ENCODE measurements around the gene A2ML1.
"Not testable (repeated sequence)": the region's sequence is repeated elsewhere in the genome, so short reads cannot be mapped to it uniquely, and the experiment has no call there.

The A2ML1 gene

DNA sequence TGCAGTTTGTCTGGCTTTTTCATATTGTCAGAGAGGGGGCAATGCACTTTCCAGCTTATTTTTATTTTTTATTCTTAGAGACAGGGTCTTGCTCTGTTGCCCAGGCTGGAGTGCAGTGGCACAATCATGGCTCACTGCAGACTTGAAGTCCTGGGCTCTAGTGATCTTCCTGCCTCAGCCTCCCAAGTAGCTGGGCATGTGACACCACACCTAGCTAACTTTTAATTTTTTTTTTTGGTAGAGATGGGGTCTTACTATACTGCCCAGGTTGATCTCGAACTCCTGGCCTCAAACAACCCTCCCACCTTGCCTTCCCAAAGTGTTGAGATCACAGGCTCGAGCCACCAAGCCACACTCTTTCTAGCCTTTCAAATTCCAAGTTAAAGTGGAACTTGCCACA lies 3.9 kb upstream of the A2ML1 start:
- no peak for DNase-seq

DNA sequence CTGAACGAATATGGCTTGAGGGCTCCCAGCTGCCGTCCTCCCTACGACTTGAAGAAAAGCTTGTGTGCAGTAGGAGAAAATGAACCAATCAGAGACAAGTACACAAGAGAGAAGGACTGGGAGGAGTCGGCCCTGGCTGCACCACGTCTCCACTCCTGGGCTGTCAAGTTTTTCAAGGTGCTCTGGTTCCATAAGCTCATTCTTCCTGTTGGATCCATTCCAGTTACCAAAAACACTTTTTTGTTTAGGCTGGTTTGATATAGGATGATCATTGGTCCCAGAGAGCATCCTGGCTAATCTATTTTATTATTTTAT lies 2.8 kb upstream of the A2ML1 start:
- no peak for DNase-seq

DNA sequence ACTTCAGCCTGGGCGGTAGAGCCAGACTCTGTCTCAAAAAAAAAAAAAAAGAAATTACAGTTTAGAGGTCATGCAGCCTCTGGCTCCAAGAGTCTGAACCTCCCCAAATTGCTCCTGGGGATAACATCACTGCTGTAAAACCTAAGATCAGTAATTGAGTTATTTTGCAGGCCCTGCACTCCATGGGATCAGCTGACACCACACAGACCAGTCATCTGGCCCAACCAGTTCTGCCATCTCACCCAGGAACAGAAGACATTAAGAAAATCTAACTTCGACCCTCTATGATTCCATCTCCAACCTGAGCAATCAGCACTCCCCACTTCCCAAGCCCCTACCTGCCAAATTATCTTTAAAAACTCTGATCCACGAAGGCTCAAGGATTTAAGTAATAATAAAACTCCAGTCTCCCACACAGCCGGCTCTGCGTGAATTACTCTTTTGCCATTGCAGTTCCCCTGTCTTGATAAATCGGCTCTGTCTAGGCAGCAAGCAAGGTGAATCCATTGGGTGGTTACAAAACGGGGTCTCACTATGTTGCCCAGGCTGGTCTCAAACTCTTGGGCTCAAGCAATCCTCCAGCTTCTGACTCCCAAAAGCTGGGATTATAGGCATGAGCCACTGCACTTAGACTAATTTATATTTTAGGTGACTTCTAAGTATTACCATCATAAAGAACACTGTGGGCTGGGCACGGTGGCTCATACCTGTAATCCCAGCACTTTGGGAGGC lies 1.6 kb upstream of the A2ML1 start:
- not testable (repeated sequence) for DNase-seq

DNA sequence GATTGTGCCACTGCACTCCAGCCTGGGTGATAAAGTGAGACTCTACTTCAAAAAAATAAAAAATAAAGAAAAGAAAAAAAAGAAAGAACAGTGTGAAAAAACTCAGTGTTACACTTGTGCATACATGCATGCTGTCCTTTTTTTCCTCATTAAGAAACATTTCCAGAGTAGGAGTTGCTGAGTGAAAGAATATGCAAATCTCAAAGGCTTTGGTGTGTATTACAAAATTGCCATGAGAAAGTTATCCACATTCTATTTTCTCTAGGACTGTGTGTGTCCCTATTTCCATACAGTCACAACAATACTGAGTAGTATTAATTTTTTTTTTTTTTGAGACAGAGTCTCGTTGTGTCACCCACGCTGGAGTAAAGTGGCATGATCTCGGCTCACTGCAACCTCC lies 830 bp upstream of the A2ML1 start:
- no peak for DNase-seq

DNA sequence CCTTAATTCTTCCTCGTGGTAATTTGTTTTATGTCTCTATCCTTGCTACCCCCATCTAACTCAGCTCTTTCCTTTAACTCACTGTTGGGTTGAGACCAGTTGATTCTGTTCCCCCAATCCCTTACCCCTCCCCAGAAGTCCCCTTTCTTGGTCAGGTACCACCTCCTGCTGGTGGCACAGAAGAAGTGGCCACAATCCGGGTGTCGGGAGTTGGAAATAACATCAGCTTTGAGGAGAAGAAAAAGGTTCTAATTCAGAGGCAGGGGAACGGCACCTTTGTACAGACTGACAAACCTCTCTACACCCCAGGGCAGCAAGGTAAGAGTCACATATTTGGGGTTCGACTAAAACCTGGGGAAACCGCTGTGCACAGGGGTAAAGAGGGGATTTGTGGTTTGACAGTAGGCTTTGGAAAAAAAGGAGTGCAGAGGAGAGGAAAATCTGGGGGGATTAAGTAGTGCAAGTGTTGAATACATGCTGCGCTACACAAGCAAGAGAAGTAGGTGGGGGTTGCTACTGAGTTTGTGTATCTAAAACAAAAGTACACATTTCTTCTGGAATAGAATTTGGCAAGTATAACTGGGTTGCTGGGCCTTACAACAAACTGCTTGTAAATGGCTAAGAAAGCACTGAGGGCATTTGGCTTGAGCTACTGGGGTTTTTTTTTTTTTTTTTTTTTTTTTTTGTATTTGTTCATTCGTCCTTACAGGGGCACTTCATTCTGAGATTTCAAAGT lies 1.3 kb downstream of the A2ML1 start:
- peak in 1 of 2 donors; percentile 14 for DNase-seq

DNA sequence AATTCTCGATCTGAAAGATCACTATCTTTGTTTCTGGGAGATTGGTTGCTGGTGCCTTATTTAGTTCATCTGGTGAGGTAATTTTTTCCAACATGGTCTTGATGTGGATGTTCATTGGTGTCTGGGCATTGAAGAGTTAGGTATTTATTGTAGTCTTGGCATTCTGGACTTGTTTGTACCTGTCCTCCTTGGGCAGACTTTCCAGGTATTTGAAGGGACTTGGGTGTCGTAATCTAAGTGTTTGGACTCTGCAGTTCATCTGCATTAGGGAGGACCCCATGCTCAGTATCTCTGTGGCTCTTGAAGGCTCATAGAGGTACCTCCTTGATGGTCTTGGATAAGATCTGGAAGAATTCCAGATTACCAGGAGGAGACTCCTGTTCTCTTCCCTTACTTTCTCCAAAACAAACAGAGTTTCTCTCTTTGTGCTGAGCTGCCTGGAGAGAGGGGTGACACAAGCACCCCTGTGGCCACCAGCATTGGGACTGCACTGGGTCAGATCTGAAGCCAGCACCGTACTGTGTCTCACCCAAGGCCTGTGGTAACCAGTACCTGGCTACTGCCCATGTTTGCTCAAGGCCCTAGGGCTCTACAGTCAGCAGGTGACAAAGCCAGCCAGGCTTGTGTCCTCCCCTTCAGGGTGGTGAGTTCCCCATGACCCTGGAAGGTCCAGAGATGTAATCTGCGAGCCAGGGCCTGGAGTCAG lies 5.3 kb downstream of the A2ML1 start:
- DNase-seq: no peak

DNA sequence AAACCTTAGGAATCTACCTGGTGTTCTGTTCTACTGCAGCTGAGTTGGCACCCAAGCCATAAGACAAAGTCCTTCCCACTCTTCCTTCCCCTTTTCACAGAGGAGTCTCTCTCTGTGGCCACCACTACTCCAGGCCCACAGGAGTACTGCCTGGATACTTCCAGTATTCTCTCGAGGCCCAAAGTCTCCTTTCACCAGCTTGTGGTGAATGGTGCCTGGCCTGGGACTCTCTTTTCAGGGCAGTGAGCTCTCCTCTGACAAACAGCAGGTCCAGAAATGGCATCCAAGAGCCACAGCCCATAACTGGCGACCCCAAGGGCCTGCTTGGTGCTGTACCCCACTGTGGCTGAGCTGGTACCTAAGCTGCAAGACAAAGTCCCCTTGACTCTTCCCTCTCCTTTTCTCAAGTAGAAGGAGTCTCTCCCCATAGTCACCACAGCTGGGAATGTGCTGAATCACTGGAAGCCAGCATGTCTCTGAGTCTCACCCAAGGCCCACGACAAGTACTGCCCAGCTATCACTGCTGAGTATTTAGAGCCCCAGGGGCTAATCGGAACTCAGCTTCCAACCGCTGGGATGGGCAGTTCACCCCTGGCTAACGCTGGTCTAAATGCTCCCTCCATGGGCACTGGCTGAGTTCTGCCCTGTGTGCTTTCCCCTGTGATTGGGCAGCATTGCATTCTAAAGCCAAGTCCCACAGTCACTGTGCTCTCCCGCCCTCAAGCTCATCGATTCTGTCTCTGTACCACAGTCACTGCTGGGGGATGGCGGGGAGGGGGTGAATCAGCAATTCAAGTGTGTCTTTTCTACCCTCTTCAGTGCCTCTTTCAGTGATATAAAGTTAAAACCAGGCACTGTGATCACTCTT lies 6.1 kb downstream of the A2ML1 start:
- no peak for DNase-seq

DNA sequence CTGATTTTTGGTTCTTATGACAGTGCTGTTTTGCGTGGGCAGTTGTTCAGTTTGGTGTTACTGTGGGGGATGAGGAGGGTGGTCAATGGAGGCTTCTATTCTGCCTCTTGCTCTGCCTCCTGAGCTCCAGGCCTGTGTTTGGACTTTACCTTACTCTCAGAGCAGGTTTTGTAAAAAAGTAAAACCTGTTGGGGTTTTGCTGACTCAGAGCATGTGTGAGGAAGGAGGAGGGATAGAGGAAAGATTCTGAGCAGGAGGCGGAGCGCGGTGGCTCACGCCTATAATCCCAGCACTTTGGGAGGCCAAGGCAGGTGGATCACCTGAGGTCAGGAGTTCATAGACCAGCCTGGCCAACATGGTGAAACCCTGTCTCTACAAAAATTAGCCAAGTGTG lies 6.7 kb downstream of the A2ML1 start:
- no peak for DNase-seq

DNA sequence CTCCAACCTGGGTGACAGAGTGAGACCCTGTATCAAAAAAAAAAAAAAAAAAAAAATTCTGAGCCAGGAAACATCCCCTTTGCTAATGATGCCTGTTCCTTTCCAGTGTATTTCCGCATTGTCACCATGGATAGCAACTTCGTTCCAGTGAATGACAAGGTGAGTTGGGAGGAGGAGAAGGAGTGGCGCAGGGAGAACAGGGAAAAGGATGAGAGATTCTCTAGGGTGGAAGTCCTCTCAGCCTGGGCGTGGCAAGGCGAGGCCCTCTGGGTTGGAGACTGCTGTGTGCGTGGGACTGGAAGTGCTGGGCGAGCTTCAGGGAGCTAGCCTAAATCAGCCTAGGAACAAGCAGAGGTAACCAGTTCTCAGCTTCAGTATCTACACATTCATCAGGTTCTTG lies 7.2 kb downstream of the A2ML1 start:
- no peak for DNase-seq

DNA sequence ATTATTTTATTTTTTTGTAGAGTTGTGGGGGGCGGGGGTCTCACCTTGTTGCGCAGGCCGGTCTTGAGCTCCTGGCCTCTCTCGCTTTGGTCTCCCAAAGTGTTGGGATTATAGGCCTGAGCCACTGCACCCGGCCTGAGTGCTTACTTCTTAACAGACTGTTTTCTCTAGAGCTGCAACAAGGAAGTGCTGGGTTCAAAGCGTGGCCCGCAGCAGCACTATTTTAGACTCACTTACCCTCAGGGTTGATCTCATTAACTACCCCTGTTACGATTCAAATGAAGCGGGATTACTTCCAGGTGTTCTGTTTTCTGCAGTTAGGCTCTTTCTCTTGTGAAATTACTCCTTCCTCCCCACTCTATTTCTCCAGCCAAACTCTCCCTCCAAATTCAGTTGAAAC lies 8.7 kb downstream of the A2ML1 start:
- DNase-seq: no peak

DNA sequence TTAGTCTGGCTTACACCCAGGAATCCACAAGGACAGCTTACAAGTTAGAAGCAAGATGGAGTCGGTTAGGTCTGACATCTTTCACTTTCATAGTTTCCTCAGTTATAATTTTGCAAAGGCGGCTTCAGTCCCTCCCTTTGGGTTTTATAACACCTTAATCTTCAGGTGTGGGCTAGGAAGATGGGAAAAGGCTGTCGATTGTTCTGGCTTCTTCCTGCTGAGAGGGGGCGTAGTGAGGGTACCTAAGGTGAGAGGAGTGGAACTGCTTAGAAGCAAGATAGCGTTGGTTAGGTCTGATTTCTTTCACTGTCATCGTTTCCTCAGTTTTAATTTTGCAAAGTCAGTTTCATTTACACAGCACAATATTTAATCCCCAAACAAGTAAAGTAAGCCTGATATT lies 10.1 kb downstream of the A2ML1 start:
- no peak for DNase-seq

DNA sequence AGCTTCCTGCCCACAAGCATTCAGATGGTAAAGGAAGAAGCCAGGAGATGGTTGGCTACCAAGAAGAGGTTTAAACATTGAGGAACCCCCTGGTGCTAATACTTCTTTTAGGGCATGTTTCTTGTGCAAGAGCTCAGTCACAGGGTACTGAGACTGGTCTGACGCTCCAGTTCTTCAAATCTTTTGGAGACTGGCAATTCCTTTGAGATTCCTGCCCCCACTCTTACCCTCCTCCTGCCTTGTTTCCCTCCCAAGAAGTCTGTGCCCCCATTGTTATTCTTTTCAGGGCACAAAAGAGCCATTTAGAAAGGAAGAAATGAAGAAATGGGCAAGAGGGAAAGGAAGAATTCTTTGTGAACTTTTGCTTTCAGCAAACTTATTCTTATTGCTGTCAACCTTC lies 11.8 kb downstream of the A2ML1 start:
- DNase-seq: no peak

DNA sequence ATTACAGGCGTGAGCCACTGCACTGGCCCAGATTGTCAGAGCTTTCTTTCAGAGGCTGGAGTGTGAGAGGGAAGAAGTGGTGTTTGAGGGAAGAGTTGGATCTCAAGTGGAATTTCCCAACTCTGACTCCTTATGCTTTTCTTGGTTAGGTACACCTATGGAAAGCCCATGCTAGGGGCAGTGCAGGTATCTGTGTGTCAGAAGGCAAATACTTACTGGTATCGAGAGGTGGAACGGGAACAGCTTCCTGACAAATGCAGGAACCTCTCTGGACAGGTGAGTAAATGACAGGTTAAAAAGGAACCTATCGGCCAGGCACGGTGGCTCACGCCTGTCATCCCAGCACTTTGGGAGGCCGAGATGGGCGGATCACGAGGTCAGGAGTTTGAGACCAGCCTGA lies 14.9 kb downstream of the A2ML1 start:
- DNase-seq: no peak

DNA sequence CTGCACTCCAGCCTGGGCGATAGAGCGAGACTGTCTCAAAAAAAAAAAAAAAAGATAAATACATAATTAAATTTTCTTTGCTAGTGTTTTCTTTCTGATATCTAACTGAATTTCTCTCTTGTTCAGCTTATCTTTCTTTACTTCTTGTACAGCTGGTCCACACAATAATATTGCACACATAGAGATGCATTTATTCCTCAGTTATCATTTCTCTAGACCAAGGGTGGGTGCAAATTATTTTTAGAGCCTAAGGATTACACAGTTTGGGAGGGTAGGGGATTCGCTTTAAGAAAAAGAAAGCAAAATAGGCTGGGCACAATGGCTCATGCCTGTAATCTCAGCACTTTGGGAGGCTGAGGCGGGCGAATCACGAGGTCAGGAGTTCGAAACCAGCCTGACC lies 17.9 kb downstream of the A2ML1 start:
- no peak for DNase-seq

DNA sequence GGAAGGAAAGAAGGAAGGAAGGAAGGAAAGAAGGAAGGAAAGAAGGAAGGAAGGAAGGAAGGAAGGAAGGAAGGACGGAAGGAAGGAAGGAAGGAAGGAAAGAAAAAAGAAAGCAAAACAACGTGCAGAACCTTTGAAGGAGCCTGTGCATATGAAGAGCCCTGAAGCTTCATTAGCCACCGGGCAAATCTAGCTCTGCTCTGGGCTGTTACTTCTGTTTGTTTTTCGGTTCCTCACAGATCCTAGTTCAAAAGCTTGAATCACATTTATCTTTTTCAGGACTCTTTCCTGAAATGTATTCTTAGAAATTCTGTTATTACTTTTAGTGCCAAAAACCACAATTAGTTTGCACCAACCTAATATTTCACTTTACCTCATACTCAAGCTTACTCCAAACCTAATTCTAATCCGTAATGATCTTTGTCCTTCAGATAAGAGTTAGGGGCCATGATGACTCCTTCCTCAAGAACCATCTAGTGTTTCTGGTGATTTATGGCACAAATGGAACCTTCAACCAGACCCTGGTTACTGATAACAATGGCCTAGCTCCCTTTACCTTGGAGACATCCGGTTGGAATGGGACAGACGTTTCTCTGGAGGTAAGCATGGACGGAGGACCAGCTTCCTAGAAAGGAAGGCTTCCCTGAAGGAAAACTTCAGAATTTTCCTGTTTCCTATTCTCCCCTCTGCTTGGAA lies 18.7 kb downstream of the A2ML1 start:
- no peak for DNase-seq

DNA sequence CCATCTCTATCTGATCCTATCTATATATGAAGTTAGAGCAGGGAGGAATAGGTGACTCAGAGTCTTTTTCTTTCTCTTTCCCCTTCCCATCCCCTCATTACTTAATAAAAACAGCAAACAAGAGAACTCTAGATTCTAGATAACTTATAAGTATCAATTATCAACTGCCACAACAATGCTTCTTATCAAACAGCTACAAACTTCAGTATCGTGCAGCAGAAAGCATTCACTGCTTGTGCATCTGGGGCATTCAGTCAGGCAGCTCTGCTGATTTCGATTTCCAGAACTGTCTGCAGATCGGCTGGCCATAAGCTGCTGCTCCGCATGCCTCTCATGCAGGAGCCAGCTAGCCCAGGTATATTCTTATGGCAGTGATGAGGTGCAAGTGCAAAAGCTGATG lies 19.4 kb downstream of the A2ML1 start:
- DNase-seq: no peak

DNA sequence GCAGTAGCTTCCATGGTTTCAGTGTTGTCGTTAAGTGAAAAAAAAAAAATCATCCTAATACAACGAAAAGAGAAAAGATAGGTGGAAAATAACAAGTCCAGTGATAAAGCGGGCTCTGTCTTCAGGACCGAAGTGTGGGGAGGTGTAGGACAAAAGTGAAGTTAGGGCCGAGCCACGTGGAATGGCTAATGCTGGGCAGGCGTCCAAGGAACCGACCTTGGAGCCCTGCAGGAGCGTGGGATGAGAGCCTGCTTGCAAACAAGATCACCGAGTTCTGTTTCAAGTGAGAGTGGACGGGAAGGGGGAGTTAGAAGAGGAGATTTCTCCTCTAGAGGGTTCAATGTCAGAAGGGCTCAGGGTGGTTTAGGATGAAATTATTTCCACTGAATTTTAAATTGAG lies 22.2 kb downstream of the A2ML1 start:
- no peak for DNase-seq

DNA sequence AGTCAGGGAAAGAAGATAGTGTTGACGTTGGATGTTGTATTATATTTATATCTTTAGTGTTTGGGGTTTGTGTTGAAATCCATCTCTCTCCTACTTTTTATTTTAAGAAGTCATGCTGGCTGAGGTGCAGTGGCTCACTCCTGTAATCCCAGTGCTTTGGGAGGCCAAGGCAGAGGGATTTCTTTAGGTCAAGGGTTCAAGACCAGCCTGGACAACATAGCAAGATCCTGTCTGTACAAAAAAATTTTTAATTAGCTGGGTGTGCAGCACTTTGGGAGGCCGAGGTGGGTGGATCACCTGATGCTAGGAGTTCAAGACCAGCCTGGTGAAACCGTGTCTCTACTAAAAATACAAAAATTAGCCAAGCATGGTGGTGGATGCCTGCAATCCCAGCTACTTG lies 23.9 kb downstream of the A2ML1 start:
- DNase-seq: no peak

DNA sequence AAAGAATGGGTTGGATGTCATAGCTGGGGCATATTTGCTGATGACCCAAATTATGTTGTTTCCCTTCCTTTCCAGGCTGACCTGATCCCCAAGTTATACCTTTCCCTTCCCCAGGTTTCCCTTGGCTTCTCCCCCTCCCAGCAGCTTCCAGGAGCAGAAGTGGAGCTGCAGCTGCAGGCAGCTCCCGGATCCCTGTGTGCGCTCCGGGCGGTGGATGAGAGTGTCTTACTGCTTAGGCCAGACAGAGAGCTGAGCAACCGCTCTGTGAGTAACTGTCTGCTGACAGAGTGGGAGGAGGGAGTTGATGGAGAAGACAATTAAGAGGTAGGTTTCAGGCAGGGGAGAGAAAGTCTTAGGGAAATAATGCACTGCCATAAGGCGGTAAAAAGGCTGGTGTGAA lies 25.0 kb downstream of the A2ML1 start:
- DNase-seq: no peak

DNA sequence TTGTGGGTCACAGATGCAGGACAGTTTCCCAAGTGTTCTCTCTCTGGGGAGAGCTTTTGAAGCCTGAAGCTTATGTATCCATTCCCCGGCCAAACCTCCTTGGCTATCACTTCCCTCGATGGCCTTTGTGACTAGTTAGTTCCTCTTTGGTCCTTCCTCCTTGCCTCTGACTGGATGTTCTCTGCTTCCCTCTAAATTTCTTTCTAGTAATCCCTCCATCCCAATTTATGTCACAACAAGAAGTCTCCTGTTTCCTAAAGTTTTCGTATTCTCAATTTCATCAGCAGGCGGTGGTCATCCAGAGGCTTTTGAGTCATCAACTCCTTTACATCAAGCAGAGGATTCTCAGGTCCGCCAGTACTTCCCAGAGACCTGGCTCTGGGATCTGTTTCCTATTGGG lies 27.5 kb downstream of the A2ML1 start:
- DNase-seq: no peak

DNA sequence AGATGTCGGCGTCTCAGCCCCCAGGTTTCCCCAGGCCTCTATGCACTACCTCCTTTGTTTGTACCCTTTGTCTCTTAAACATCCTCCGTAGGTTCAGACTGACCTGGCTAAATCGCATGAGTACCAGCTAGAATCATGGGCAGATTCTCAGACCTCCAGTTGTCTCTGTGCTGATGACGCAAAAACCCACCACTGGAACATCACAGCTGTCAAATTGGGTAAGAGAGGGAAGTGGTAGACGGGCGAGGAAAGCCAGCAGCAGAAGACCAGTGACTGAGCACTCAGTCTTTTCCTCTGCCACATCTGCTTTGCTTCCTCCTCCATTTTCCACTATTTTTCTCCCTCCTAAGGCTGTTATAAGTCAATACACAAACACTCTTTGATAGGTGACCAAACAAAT lies 29.7 kb downstream of the A2ML1 start:
- no peak for DNase-seq

DNA sequence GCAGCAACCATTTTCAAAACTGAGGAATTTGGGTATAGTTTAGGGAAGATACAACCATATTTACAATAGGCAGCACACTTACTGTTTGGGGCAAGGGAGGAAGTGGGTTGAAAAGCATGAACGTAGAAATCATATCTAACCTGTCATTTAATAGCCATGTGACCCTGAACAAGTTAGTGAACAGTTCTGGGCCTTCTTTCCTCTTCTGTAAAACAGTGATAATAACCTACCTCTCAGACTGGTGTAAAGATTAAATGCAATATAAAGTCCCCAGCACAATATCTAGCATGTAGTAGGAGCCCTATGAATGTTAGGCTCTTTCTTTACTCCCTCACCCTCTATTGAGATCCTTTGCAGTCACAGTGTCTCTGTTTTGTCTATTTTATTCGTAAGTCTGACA lies 33.5 kb downstream of the A2ML1 start:
- DNase-seq: no peak

DNA sequence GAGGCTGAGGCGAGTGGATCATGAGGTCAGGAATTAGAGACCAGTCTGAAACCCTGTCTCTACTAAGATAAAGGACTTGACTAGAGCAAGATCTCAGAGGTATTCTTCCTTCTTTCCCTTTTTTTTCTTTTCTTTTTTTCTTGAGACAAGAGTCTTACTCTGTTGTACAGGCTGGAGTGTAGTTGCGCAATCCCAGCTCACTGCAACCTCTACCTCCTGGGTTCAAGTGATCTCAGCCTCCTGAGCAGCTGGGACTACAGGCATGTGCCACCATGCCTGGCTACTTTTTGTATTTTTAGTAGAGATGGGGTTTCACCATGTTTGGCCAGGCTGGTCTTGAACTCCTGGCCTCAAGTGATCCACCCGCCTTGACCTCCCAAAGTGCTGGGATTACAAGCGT lies 37.0 kb downstream of the A2ML1 start:
- DNase-seq: not testable (repeated sequence)

Measured in CD4-positive, alpha-beta T cell treated with Interferon alpha-2 for 1 hour (primary cell).